ENCODE measurements around the gene SQSTM1. TPM values are rescaled to one million over a fixed set of nuclear protein-coding genes. Genes with fewer than 3 reads are reported as not detected.

The SQSTM1 gene
- total and polyA plus RNA-seq, 2 donors (not counting 1 experiment from before 2014, with no cell fraction given), result 212 to 1,894 TPM

GRCh38 chr5:179864686-179865085, 44.0 kb downstream of the SQSTM1 start:
- H3K4me2 ChIP-seq (ENCODE audit: extremely low read depth, insufficient read depth, low read length), result no peak overlapping the region
- no peak overlapping the region for H3K27ac ChIP-seq (ENCODE audit: insufficient read depth, low read length)
- DNase-seq (ENCODE audit: low read depth in 2 of 2), result no peak
- no peak overlapping the region for H3K4me3 ChIP-seq (replicated peaks in 1 of 4; ENCODE audit: control extremely low read depth in 1 of 4, insufficient read depth in 1 of 4, low read depth in 3 of 4, low read length in 4 of 4)
- no peaks in the 10 kb centered on the region for H3K79me2 ChIP-seq (ENCODE audit: control insufficient read depth, insufficient read depth, low read length)
- TF ChIP-seq CTCF (conservative IDR thresholded peaks at IDR 0.05 in 1 of 2, IDR thresholded peaks at IDR 0.05 in 1 of 2; ENCODE audit: low read depth in 1 of 2, low read length in 2 of 2) (no peak), EZH2 (IDR thresholded peaks at IDR 0.05; ENCODE audit: low read length, missing control alignments) (no peak)
- no peaks in the 10 kb centered on the region for H3K27me3 ChIP-seq (ENCODE audit: control insufficient read depth, insufficient read depth, low read length)
- H2AFZ ChIP-seq (ENCODE audit: low read length), result no peak overlapping the region
- H3K9me3 ChIP-seq (ENCODE audit: control insufficient read depth, insufficient read depth, low read depth, low read length), result no peaks in the 10 kb centered on the region
- H3K9ac ChIP-seq (ENCODE audit: insufficient read depth, low read length), result no peak overlapping the region
- peaks cover 27% of the 10 kb centered on the region for H3K36me3 ChIP-seq (ENCODE audit: control insufficient read depth, insufficient read depth, low read length)
- H3K4me1 ChIP-seq (ENCODE audit: control insufficient read depth, extremely low read depth, insufficient read depth, low read length), result no peaks in the 10 kb centered on the region
- no peaks in the 10 kb centered on the region for H4K20me1 ChIP-seq (ENCODE audit: control insufficient read depth, extremely low read depth, insufficient read depth, low read length)

DNA sequence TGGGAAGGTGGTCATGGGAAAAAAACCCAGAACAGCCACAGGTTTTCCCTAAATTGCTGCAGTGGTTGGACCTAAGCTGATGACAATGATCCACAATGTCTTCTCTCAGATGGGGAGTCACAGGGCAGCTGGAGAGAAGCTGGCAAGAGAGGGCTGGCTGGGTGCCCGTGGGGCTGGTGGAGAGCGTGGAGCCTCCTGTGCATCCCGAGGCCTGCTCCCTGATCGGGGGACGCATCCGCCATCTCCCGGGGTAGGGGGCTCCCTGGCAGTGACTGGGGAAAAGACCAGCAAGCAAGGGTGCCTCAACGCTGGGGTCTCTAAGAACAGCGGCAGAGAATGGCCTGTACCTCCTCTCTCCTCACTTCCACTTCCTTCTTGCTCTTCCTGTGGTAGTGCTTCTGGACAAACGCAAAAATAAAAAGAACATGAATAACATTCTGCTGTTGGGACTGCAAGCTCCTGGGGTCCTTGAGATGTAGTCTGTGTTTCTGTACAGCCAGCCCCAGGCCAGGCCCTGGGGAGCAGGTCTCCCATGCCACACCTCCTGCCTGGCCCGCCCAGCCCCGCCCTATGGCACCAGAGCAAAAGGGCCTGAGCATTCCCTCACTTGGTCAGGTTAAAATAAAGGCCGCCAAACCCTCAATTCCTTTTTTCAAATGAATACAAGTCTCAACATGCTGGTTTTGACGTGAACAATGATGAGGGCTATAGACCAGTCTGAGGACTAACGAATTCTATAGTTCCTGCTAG, 45.0 kb downstream of the SQSTM1 start:
- H3K4me1 ChIP-seq (ENCODE audit: control insufficient read depth, extremely low read depth, insufficient read depth, low read length), result no peaks in the 10 kb centered on the region
- no peak for DNase-seq (ENCODE audit: low read depth in 2 of 2)
- TF ChIP-seq CTCF (conservative IDR thresholded peaks at IDR 0.05 in 1 of 2, IDR thresholded peaks at IDR 0.05 in 1 of 2; ENCODE audit: low read depth in 1 of 2, low read length in 2 of 2) (no peak), EZH2 (IDR thresholded peaks at IDR 0.05; ENCODE audit: low read length, missing control alignments) (no peak)
- no peak overlapping the region for H2AFZ ChIP-seq (ENCODE audit: low read length)
- H3K79me2 ChIP-seq (ENCODE audit: control insufficient read depth, insufficient read depth, low read length), result no peaks in the 10 kb centered on the region
- H3K27ac ChIP-seq (ENCODE audit: insufficient read depth, low read length), result no peak overlapping the region
- no peaks in the 10 kb centered on the region for H4K20me1 ChIP-seq (ENCODE audit: control insufficient read depth, extremely low read depth, insufficient read depth, low read length)
- H3K9me3 ChIP-seq (ENCODE audit: control insufficient read depth, insufficient read depth, low read depth, low read length), result no peaks in the 10 kb centered on the region
- H3K36me3 ChIP-seq (ENCODE audit: control insufficient read depth, insufficient read depth, low read length), result peaks cover 31% of the 10 kb centered on the region
- H3K4me3 ChIP-seq (replicated peaks in 1 of 4; ENCODE audit: control extremely low read depth in 1 of 4, insufficient read depth in 1 of 4, low read depth in 3 of 4, low read length in 4 of 4), result no peak overlapping the region
- H3K9ac ChIP-seq (ENCODE audit: insufficient read depth, low read length), result no peak overlapping the region
- no peak overlapping the region for H3K4me2 ChIP-seq (ENCODE audit: extremely low read depth, insufficient read depth, low read length)
- H3K27me3 ChIP-seq (ENCODE audit: control insufficient read depth, insufficient read depth, low read length), result no peaks in the 10 kb centered on the region

DNA sequence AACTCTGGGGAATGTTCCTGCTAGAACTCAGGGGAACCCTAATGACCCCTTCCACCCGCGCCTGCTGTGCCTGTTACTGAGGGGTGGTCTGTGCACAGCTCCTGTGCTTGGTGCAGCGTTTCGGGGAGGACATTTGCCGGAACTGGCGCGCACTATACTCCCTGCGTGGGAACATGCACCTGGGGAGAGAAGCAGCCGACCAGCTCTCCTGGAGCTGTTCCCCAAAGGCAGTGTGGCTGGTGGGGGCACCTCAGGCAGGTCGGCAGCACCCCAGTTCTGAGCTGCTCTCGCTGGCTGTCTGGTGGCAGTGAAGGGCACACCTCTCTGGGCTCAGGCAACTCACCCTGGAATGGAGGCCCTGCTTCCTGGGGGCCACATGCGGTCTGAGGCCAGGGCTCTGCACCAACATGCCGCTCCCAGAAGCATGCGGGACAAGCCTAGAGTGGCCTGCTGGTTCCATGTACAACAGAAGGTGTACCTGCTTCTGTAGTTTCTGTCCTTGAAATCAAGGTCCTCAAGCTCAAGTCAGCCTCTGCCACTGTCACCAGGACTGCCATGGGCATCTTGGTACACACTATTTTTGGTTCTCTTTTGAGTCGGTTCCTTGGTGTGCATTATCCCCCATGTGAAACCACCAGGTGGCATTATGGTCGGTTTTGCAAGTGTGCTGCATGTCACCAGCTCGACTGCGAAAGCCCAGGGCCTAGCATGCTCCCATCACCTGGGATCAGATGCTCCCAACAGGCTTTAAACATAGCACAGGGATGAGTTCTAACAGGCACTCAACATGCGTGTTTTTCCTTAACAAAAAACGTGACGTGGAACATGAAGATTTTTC, 45.8 kb downstream of the SQSTM1 start:
- Histone ChIP-seq H3K9me3 (ENCODE audit: control insufficient read depth, insufficient read depth, low read depth, low read length) (no peaks in the 10 kb centered on the region), H3K4me3 (replicated peaks in 1 of 4; ENCODE audit: control extremely low read depth in 1 of 4, insufficient read depth in 1 of 4, low read depth in 3 of 4, low read length in 4 of 4) (no peak overlapping the region), H2AFZ (ENCODE audit: low read length) (no peak overlapping the region), H3K36me3 (ENCODE audit: control insufficient read depth, insufficient read depth, low read length) (peaks cover 33% of the 10 kb centered on the region), H3K27ac (ENCODE audit: insufficient read depth, low read length) (no peak overlapping the region), H3K27me3 (ENCODE audit: control insufficient read depth, insufficient read depth, low read length) (no peaks in the 10 kb centered on the region), H4K20me1 (ENCODE audit: control insufficient read depth, extremely low read depth, insufficient read depth, low read length) (no peaks in the 10 kb centered on the region), H3K9ac (ENCODE audit: insufficient read depth, low read length) (no peak overlapping the region), H3K4me1 (ENCODE audit: control insufficient read depth, extremely low read depth, insufficient read depth, low read length) (no peaks in the 10 kb centered on the region), H3K4me2 (ENCODE audit: extremely low read depth, insufficient read depth, low read length) (no peak overlapping the region), H3K79me2 (ENCODE audit: control insufficient read depth, insufficient read depth, low read length) (no peaks in the 10 kb centered on the region)
- TF ChIP-seq EZH2 (IDR thresholded peaks at IDR 0.05; ENCODE audit: low read length, missing control alignments) (no peak), CTCF (conservative IDR thresholded peaks at IDR 0.05 in 1 of 2, IDR thresholded peaks at IDR 0.05 in 1 of 2; ENCODE audit: low read depth in 1 of 2, low read length in 2 of 2) (no peak)
- no peak for DNase-seq (ENCODE audit: low read depth in 2 of 2)

Measured in fibroblast of lung (primary cell).